Measurements from ENCODE around the gene PROCR.

DNA sequence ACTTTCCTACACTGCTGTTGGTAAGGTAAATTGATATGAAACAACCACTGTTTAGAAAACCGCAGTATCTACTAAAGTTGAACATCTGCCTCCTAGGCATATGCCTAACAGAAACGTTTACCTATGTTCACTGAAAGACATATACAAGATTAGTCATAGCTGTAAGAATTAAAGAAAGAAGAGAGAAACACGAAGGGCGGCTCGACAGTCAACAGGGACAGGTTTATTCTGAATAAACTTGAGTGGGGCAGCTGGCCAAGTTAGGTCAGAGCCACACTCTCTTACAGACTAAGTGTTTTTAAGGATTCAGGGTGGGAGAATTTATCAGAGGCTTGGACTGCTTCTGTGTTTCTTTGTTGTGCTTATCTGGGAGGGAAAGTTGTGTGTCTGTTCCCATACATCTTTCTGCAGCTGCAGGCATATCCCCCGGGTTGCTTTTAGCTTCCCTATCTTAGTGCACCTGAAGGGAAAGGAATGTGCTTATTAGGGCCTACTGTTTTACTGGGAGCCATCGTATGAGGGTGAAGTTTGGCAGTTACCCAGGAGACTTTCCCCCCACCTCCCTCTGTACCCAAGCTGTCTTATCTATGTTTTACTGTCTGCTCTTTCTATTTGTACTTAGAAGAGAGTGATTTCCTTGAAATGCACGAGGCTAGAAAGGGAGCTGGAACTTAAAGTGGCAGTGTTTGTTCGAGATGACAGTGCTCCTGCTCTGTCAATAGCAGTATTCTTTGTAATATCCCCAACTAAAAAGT is 20.4 kb downstream of the PROCR start:
- TF ChIP-seq, protein P1, sequence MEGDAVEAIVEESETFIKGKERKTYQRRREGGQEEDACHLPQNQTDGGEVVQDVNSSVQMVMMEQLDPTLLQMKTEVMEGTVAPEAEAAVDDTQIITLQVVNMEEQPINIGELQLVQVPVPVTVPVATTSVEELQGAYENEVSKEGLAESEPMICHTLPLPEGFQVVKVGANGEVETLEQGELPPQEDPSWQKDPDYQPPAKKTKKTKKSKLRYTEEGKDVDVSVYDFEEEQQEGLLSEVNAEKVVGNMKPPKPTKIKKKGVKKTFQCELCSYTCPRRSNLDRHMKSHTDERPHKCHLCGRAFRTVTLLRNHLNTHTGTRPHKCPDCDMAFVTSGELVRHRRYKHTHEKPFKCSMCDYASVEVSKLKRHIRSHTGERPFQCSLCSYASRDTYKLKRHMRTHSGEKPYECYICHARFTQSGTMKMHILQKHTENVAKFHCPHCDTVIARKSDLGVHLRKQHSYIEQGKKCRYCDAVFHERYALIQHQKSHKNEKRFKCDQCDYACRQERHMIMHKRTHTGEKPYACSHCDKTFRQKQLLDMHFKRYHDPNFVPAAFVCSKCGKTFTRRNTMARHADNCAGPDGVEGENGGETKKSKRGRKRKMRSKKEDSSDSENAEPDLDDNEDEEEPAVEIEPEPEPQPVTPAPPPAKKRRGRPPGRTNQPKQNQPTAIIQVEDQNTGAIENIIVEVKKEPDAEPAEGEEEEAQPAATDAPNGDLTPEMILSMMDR (IDR thresholded peaks at IDR 0.05) = no peak
- no peak for TF ChIP-seq ZFX (IDR thresholded peaks at IDR 0.05; ENCODE audit: borderline replicate concordance)
